C4-2B (cell line): ENCODE data around the gene CDKL2.
A peak's percentile ranks its signal among the peaks of the same experiment; 100 is the strongest.
"Not testable (repeated sequence)": the region's sequence is repeated elsewhere in the genome, so short reads cannot be mapped to it uniquely, and the experiment has no call there.

Source experiments
- H3K27ac ChIP-seq: fragments of 450-650 bp; 2 replicates; pipeline ENCODE4 v1.5.1; 2017
- ZFX ChIP-seq: fragments of 450-650 bp; IDR thresholded peaks from 2 replicates; pipeline ENCODE4 v1.6.1; 2017
- TF ChIP-seq, protein P1 (sequence below): fragments of 450-650 bp; conservative IDR thresholded peaks from 2 replicates; pipeline ENCODE4 v1.5.1; 2017; ENCODE audit warnings: mild to moderate bottlenecking

Gene CDKL2

DNA sequence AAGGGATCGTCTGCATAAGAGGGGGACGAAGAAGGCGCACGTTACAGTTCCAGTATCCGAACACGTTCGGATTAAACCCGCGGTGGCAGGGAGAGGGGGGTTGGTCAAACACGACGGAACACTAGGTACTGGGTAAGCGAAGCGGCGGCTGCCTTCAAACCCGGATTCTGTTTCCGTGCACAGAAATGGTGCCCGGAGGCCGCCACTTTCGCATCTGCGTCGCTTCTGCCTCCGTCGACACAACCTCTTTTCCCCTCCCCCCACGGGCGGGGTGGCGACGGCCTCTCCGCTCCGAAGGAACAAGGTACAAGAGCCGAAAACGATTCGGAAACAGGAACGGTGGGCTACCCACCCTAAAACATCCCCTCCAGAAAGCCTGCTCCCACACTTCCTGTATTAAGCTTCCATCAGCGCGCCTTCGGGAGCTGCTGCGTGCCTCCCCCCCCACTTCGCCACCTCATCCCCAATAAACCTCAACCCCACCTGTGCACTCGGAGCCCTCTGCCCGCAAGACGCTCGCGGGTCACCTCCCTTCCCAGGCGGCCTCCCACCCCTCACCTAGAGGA lies 42.2 kb upstream of the CDKL2 start:
- TF ChIP-seq ZFX, result no peak
- TF ChIP-seq, protein P1, sequence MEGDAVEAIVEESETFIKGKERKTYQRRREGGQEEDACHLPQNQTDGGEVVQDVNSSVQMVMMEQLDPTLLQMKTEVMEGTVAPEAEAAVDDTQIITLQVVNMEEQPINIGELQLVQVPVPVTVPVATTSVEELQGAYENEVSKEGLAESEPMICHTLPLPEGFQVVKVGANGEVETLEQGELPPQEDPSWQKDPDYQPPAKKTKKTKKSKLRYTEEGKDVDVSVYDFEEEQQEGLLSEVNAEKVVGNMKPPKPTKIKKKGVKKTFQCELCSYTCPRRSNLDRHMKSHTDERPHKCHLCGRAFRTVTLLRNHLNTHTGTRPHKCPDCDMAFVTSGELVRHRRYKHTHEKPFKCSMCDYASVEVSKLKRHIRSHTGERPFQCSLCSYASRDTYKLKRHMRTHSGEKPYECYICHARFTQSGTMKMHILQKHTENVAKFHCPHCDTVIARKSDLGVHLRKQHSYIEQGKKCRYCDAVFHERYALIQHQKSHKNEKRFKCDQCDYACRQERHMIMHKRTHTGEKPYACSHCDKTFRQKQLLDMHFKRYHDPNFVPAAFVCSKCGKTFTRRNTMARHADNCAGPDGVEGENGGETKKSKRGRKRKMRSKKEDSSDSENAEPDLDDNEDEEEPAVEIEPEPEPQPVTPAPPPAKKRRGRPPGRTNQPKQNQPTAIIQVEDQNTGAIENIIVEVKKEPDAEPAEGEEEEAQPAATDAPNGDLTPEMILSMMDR, result no peak
- H3K27ac ChIP-seq, result peak overlapping the region; percentile 97

DNA sequence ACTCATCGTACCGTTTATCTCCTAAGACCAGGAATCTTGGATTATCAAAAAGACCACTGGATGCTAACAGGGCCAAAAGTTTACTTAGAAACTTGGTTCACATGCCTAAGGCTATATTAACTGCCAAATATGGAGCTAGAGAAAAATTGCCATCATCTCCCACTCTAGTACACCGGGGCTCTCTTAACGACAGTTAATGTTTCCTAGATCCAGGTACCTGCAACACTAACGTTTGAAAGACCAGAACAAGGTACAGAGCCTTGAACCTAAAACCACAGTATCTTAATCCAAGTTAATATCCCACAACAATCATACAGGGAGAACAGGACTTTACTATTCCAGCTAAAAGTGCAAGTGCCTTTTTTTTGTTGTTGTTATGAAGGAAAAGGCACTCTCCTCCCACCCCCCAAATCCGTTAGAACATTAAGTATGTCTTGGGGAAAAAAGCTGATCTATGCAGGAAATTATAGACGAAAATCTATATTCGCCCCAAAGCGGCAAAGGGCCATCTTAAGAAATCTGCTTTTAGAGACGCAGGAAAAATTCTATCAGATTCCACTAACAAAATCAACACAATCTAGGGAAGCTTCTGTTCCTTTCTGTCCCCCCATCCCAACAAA lies 41.6 kb upstream of the CDKL2 start:
- H3K27ac ChIP-seq, result peak overlapping the region; percentile 97
- TF ChIP-seq, protein P1, result no peak
- TF ChIP-seq ZFX, result no peak

DNA sequence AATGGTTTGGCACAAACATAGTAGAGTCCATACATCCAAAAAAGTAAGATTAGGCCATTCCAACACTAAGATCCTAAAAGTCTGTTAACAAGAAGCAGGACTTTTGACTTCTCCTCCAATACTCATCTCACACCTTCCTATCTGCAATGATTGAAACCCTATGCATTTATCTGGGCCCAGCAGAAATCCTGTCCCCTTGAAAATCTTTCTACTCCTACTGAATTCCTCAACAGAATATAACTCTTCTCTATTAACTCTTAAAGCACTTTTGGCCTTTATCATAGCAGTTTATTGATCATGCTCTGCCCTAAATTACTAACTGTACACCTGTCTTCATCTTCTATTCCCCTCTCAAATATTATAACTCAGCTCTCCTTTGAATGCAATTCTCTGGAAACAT lies 38.3 kb upstream of the CDKL2 start:
- TF ChIP-seq, protein P1, result no peak
- no peak for TF ChIP-seq ZFX
- H3K27ac ChIP-seq, result no peak overlapping the region

DNA sequence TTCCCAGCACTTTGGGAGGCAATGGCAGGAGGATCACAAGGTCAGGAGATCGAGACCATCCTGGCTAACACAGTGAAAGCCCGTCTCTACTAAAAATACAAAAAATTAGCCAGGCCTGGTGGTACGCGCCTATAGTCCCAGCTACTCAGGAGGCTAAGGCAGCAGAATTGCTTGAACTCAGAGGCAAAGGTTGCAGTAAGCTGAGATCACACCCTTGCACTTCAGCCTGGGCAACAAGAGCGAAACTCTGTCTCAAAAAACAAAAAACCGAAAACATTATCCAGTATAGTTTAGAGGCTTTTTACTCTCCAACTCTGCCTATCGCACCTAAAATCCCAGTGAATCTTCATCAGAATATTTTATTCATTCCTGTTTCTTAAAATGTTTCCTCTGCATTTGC lies 37.3 kb upstream of the CDKL2 start:
- H3K27ac ChIP-seq, result not testable (repeated sequence)

DNA sequence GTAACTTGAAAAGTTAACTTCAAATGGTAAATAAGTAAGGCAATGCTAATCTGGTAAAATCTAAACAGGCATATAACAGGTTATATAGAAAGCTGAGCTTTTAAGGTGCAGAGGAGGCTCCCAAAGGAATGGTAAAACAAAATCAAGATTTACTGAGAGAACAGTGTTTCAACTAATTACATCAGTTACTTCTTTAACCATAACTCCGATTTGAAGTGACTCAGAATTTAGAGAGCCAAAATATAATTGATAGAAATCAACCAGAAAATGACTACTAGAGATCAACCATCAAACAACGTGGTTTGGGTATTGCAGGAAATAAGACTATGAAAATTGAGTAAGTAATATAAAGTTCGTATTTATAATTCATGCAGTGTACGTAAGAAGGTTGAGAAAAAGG lies 36.0 kb upstream of the CDKL2 start:
- no peak overlapping the region for H3K27ac ChIP-seq
- TF ChIP-seq, protein P1, result no peak
- TF ChIP-seq ZFX, result no peak

DNA sequence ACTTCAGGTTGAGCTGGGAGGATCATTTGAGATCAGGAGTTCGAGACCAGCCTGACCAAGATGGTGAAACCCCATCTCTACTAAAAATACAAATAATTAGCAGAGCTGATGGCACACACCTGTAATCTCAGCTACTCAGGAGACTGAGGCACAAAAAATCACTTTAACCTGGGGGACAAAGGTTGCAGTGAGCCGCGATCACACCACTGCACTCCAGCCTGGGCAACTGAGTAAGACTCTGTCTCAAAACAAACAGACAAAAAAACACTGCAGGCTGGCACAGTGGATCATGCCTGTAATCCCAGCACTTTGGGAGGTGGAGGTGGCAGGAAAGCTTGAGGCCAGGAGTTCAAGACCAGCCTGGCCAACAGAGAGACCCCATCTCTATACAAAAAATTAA lies 34.3 kb upstream of the CDKL2 start:
- not testable (repeated sequence) for H3K27ac ChIP-seq

DNA sequence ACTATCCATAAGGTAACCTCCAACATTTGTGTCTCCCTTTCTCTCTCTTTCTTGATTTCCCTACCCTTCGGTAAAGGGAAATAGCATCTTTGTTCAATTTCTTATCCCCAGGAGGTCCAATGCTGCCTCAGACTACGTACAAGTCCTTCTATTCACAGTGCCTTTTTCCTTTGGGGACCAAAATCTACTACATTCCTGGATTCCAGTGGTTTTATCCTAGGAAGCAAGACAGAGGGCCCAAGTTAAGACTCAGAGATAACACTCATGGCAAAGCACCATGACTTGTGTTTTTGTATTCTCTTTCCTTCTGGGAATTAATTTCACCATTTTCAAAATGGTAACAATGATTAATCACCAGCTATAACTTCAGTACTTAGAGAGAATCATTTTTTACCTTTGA lies 32.3 kb upstream of the CDKL2 start:
- no peak overlapping the region for H3K27ac ChIP-seq
- TF ChIP-seq ZFX, result no peak
- TF ChIP-seq, protein P1, result no peak

DNA sequence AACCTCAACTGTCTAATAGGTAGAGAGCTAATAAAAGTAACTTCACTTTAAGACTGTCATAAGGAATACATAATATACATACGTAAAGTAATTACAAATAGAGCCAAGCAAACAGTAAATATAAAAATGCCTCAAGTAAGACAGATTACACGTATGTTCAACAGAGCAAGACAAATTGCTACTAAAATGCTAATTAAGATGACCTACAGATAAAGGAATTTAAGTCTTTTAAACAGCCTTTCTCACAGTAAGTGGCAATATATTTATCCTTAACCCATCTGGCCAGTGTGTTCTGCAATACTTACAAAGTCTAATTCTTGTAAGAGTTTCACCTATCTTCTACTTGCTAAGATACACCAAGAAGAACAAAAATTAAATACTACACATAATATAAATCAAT lies 30.2 kb upstream of the CDKL2 start:
- no peak overlapping the region for H3K27ac ChIP-seq
- TF ChIP-seq ZFX, result no peak
- TF ChIP-seq, protein P1, result no peak
